Tibial artery (tissue), 4 donors: ENCODE results near the gene METTL15.

ENCODE experiments used
- DNase-seq, 2 donors: peaks; one replicate each; pipeline ENCODE4 v3.0.0-alpha.2; 2019
- H3K27ac ChIP-seq, 2 donors: fragments of 200-600 bp; sonication (generic) in 1 of 2; 1 replicate in 1 of 2; 2 replicates in 1 of 2; pipeline ENCODE4 v1.5.1; 2018 to 2019; ENCODE audit warnings: mild to moderate bottlenecking in 1 of 2
- H3K27me3 ChIP-seq, 2 donors: fragments of 200-600 bp; sonication (generic) in 1 of 2; one replicate each; pipeline versions ENCODE4 v1.5.1 to v1.6.0; 2016 to 2019
- H3K36me3 ChIP-seq, 3 donors: fragments of 200-600 bp; sonication (generic) in 2 of 3; one replicate each; pipeline ENCODE4 v1.5.1; 2016 to 2019; ENCODE audit warnings: mild to moderate bottlenecking in 2 of 3
- H3K4me1 ChIP-seq, 4 donors: fragments of 200-600 bp; sonication (generic) in 2 of 4; 1 replicate in 3 of 4; 2 replicates in 1 of 4; pipeline ENCODE4 v1.5.1; 2016 to 2019
- H3K4me3 ChIP-seq, 2 donors: fragments of 200-600 bp; sonication (generic) in 1 of 2; 1 replicate in 1 of 2; 2 replicates in 1 of 2; pipeline ENCODE4 v1.5.1; 2018 to 2019; ENCODE audit warnings: mild to moderate bottlenecking in 2 of 2
- H3K9me3 ChIP-seq, 3 donors: fragments of 200-600 bp; sonication (generic) in 1 of 3; one replicate each; pipeline ENCODE4 v1.5.1; 2016 to 2019
- CTCF ChIP-seq, 2 experiments: fragments of 200-600 bp in 1 of 2; fragments of 450-650 bp in 1 of 2; IDR thresholded peaks; one replicate each; pipeline ENCODE4 v1.5.1; 2017 to 2019; ENCODE audit warnings: antibody characterized with exemption in 2 of 2, mild to moderate bottlenecking in 1 of 2, moderate library complexity in 1 of 2
- intact Hi-C: fragments of 100-400 bp; cut with DNase I; formaldehyde crosslinking; loops from one replicate; pipeline ENCODE4 v1.15.0; 2023; ENCODE audit warnings: low total_unique reads

METTL15 gene

DNA sequence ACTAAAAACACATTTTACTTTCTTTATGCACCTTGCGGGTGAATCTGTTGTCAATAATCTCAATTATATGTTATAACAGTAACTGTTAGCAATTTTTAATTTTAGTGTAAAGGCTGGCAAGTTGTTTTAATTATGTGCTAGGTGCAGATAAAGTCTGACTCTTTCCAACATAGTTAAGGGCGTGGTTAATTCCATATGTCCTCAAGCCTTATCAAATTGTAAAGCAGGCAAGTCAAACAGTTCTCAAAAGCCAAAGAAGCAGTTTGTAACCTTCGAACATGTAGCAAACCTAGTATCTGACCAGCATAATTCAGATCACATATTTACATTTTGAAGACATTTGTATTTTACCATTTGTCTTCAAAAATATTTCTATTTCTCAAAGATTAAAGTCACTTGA, 29.2 kb downstream of the METTL15 start:
- no peaks in the 10 kb centered on the region for H3K27me3 ChIP-seq
- H3K27ac ChIP-seq: no peak overlapping the region
- intact Hi-C loops: no loop called here
- H3K4me3 ChIP-seq: no peak overlapping the region
- no peak for DNase-seq
- no peaks in the 10 kb centered on the region for H3K4me1 ChIP-seq
- peaks cover 0 to 10% (median 6%) of the 10 kb centered on the region in 3 donors for H3K9me3 ChIP-seq
- no peak for TF ChIP-seq CTCF (IDR thresholded peaks at IDR 0.05)
- H3K36me3 ChIP-seq: peaks cover 6 to 24% (median 8%) of the 10 kb centered on the region in 3 donors

- intact Hi-C loops: no loop called here
- Histone ChIP-seq H3K36me3 (peaks cover 6 to 24% (median 8%) of the 10 kb centered on the region in 3 donors), H3K4me3 (no peak overlapping the region), H3K27me3 (no peaks in the 10 kb centered on the region), H3K27ac (no peak overlapping the region), H3K4me1 (no peaks in the 10 kb centered on the region), H3K9me3 (peaks cover 0 to 10% (median 6%) of the 10 kb centered on the region in 3 donors)
- DNase-seq: no peak
- no peak for TF ChIP-seq CTCF (IDR thresholded peaks at IDR 0.05)
These were observed 29.6 kb downstream of the METTL15 start for GRCh38 chr11:28137832-28138231.

GRCh38 chr11:28139841-28140415, 31.7 kb downstream of the METTL15 start:
- Histone ChIP-seq H3K27me3 (no peaks in the 10 kb centered on the region), H3K27ac (no peak overlapping the region), H3K4me3 (no peak overlapping the region), H3K9me3 (peaks cover 0 to 10% (median 6%) of the 10 kb centered on the region in 3 donors), H3K36me3 (peaks cover 0 to 24% (median 0%) of the 10 kb centered on the region in 3 donors), H3K4me1 (no peaks in the 10 kb centered on the region)
- TF ChIP-seq CTCF (IDR thresholded peaks at IDR 0.05): no peak
- intact Hi-C loops: no loop called here
- no peak for DNase-seq

DNA sequence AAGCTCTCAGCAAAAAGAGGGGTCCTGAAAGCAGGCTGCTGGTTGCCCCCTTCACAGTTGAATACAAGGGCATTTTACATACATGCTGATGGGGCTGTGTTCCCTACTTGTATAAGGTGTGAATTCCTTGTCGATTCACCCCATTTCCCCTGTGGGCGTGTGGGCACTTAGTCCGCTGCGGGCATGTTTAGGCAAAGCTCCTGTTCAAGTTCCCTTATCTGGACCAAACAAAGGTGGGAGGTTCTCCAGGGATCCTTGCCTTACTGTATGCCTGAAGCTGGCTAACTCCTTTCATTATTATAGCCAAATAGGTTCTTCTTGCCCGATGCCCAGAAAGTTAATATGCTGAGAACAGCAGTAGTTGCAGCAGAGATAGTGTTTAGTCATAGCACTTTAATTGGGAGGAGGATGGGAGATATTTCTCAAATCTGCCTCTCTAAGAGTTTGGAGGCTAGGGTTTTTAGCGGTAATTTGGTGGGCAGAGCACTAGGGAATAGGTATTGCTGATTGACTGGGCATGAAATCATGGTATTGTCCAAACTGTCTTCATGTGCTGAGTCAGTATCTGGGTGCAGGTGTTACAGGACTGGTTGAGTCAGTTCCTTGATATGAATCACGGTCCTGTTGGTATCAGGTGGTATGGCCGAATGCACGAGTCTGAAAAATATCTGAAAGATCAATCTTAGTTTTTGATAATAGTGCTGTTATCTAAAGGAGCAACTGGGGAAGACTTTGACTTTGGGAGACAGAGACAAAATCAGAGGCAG, 32.7 kb downstream of the METTL15 start:
- intact Hi-C loops: no loop called here
- Histone ChIP-seq H3K4me3 (no peak overlapping the region), H3K36me3 (peaks cover 0 to 18% (median 0%) of the 10 kb centered on the region in 3 donors), H3K27ac (no peak overlapping the region), H3K4me1 (no peaks in the 10 kb centered on the region), H3K9me3 (peaks cover 0 to 10% (median 6%) of the 10 kb centered on the region in 3 donors), H3K27me3 (no peaks in the 10 kb centered on the region)
- no peak for DNase-seq
- no peak for TF ChIP-seq CTCF (IDR thresholded peaks at IDR 0.05)

GRCh38 chr11:28142724-28143123, 34.5 kb downstream of the METTL15 start:
- Histone ChIP-seq H3K9me3 (peaks cover 0 to 10% (median 6%) of the 10 kb centered on the region in 3 donors), H3K4me1 (no peaks in the 10 kb centered on the region), H3K4me3 (no peak overlapping the region), H3K36me3 (peaks cover 0 to 13% (median 0%) of the 10 kb centered on the region in 3 donors), H3K27me3 (no peaks in the 10 kb centered on the region), H3K27ac (no peak overlapping the region)
- TF ChIP-seq CTCF (IDR thresholded peaks at IDR 0.05): no peak
- DNase-seq: no peak
- intact Hi-C loops: no loop called here
